HG02970 (cell line): Measurements from ENCODE around the gene CLCNKA.
"Not testable (repeated sequence)": the region's sequence is repeated elsewhere in the genome, so short reads cannot be mapped to it uniquely, and the experiment has no call there.

Experiments used
- ATAC-seq: cut with Tn5 transposase; IDR thresholded peaks from one replicate; pipeline ENCODE4 v1.9.1; 2021; ENCODE audit warnings: mild to moderate bottlenecking, moderate library complexity, moderate number of reproducible peaks; ENCODE audit not compliant: unreplicated experiment, low FRiP score

Gene CLCNKA

GRCh38 chr1:16057314-16057915 lies 35.6 kb downstream of the CLCNKA start:
- not testable (repeated sequence) for ATAC-seq

- ATAC-seq: not testable (repeated sequence)
Observed at GRCh38 chr1:16058394-16059120, 36.7 kb downstream of the CLCNKA start.

GRCh38 chr1:16061266-16061665 lies 39.4 kb downstream of the CLCNKA start:
- ATAC-seq: no peak

- ATAC-seq: not testable (repeated sequence)
Observed at GRCh38 chr1:16061989-16062686, 40.3 kb downstream of the CLCNKA start.

- ATAC-seq: not testable (repeated sequence)
Observed at GRCh38 chr1:16062687-16063075, 40.8 kb downstream of the CLCNKA start.

GRCh38 chr1:16063226-16063829 lies 41.5 kb downstream of the CLCNKA start:
- ATAC-seq: no peak

- ATAC-seq: no peak
Observed at GRCh38 chr1:16063921-16064320, 42.1 kb downstream of the CLCNKA start.

GRCh38 chr1:16064536-16065268 lies 42.9 kb downstream of the CLCNKA start:
- ATAC-seq: no peak

- ATAC-seq: no peak
Observed at GRCh38 chr1:16065269-16065576, 43.4 kb downstream of the CLCNKA start.

GRCh38 chr1:16066245-16066644 lies 44.4 kb downstream of the CLCNKA start:
- no peak for ATAC-seq

GRCh38 chr1:16067127-16067768 lies 45.4 kb downstream of the CLCNKA start:
- no peak for ATAC-seq

- no peak for ATAC-seq
Observed at GRCh38 chr1:16067933-16068332, 46.1 kb downstream of the CLCNKA start.

- no peak for ATAC-seq
Observed at GRCh38 chr1:16068356-16069270, 46.8 kb downstream of the CLCNKA start.

GRCh38 chr1:16070640-16071355 lies 49.0 kb downstream of the CLCNKA start:
- ATAC-seq: no peak

GRCh38 chr1:16071614-16072013 lies 49.8 kb downstream of the CLCNKA start:
- ATAC-seq: no peak

GRCh38 chr1:16072095-16072494 lies 50.3 kb downstream of the CLCNKA start:
- no peak for ATAC-seq

- no peak for ATAC-seq
Observed at GRCh38 chr1:16072616-16073484, 51.0 kb downstream of the CLCNKA start.
